ENCODE measurements around the gene CDKN1A. TPM values are rescaled to one million over a fixed set of nuclear protein-coding genes. Genes with fewer than 3 reads are reported as not detected.
"Not testable (repeated sequence)": the region's sequence is repeated elsewhere in the genome, so short reads cannot be mapped to it uniquely, and the experiment has no call there.

CDKN1A gene
- total and polyA plus RNA-seq, 10 of the 15 experiments (the other 5 are each of a cell fraction or from before 2014, with no cell fraction given), result 25.2 to 637 (median 216) TPM

GRCh38 chr6:36703982-36704381 is 25.5 kb downstream of the CDKN1A start:
- ATAC-seq, result no peak
- Histone ChIP-seq H3K9ac (ENCODE audit: control insufficient read depth, insufficient read depth, low read length) (no peak overlapping the region), H3K27me3 (replicated peaks in 1 of 2; ENCODE audit: control insufficient read depth in 2 of 2, insufficient read depth in 2 of 2, low read length in 1 of 2) (no peaks in the 10 kb centered on the region), H3K4me3 (no peak overlapping the region), H3K4me1 (ENCODE audit: control insufficient read depth, insufficient read depth, low read length) (no peaks in the 10 kb centered on the region), H3K27ac (ENCODE audit: control insufficient read depth, insufficient read depth) (no peak overlapping the region), H2AFZ (ENCODE audit: control insufficient read depth, low read depth, low read length) (no peak overlapping the region), H3K9me3 (replicated peaks; ENCODE audit: control insufficient read depth, insufficient read depth, low read length) (no peaks in the 10 kb centered on the region), H3K36me3 (ENCODE audit: control insufficient read depth in 2 of 2, insufficient read depth in 2 of 2, low read length in 1 of 2) (no peaks in the 10 kb centered on the region), H3K4me2 (ENCODE audit: control insufficient read depth, insufficient read depth) (no peak overlapping the region), H4K20me1 (ENCODE audit: control insufficient read depth, insufficient read depth) (no peaks in the 10 kb centered on the region), H3K79me2 (ENCODE audit: control insufficient read depth, insufficient read depth, low read length) (no peaks in the 10 kb centered on the region)
- no TSS peak for BruUV-seq (replicated peaks)
- TF ChIP-seq MYB (IDR thresholded peaks at IDR 0.05; ENCODE audit: borderline replicate concordance, low read depth, low read length), result no peak
- TF ChIP-seq ZSCAN29 (IDR thresholded peaks at IDR 0.05), result no peak
- POLR2A ChIA-PET, result no interaction called here
- intact Hi-C loops (cut with micrococcal nuclease; ENCODE audit: unreplicated experiment), result no loop called here
- no peak for FAIRE-seq
- RAD21 ChIA-PET (ENCODE audit: unreplicated experiment), result no interaction called here
- CTCF ChIA-PET, result interaction anchor here (0.6 to 4.0 kb wide), 4 partner anchors 54 to 281 kb away, joined by 3 to 27 read pairs (median 4); no protein-coding TSS in a partner anchor
- in situ Hi-C loops (cut with MboI), result no loop called here
- SMC1A ChIA-PET (ENCODE audit: uncharacterized antibody, unreplicated experiment), result interaction anchor here (0.7 kb wide), 1 partner anchor 54 kb away, joined by 3 read pairs; no protein-coding TSS in a partner anchor
- DNase-seq (ENCODE audit: low read depth, low spot score), result no peak
- WGBS (ENCODE audit: insufficient coverage, insufficient replicate concordance, low lambda C conversion rate, missing lambda C conversion rate), result 87% methylated on average over 18 of the region's 18 CpGs

- H3K4me3 ChIP-seq; H3K36me3 ChIP-seq (ENCODE audit: control insufficient read depth in 2 of 2, insufficient read depth in 2 of 2, low read length in 1 of 2); intact Hi-C loops (cut with micrococcal nuclease; ENCODE audit: unreplicated experiment); H3K4me2 ChIP-seq (ENCODE audit: control insufficient read depth, insufficient read depth); H2AFZ ChIP-seq (ENCODE audit: control insufficient read depth, low read depth, low read length); H4K20me1 ChIP-seq (ENCODE audit: control insufficient read depth, insufficient read depth); DNase-seq (ENCODE audit: low read depth, low spot score); H3K27ac ChIP-seq (ENCODE audit: control insufficient read depth, insufficient read depth); BruUV-seq (replicated peaks); H3K9ac ChIP-seq (ENCODE audit: control insufficient read depth, insufficient read depth, low read length); H3K79me2 ChIP-seq (ENCODE audit: control insufficient read depth, insufficient read depth, low read length); in situ Hi-C loops (cut with MboI); H3K27me3 ChIP-seq (replicated peaks in 1 of 2; ENCODE audit: control insufficient read depth in 2 of 2, insufficient read depth in 2 of 2, low read length in 1 of 2); FAIRE-seq; ATAC-seq; H3K9me3 ChIP-seq (replicated peaks; ENCODE audit: control insufficient read depth, insufficient read depth, low read length); H3K4me1 ChIP-seq (ENCODE audit: control insufficient read depth, insufficient read depth, low read length): not testable (repeated sequence)
- ChIA-PET RAD21 (ENCODE audit: unreplicated experiment) (interaction anchor here (0.6 kb wide), 1 partner anchor 78 kb away, joined by 3 read pairs; no protein-coding TSS in a partner anchor), SMC1A (ENCODE audit: uncharacterized antibody, unreplicated experiment) (interaction anchor here (0.6 to 1.4 kb wide), 4 partner anchors 61 to 104 kb away, joined by 3 to 4 read pairs (median 4); no protein-coding TSS in a partner anchor), POLR2A (interaction anchor here (0.7 kb wide), 1 partner anchor 48 kb away, joined by 3 read pairs; no protein-coding TSS in a partner anchor), CTCF (interaction anchor here (1.1 to 1.6 kb wide), 3 partner anchors 54 to 89 kb away, joined by 3 to 7 read pairs (median 5); no protein-coding TSS in a partner anchor)
- 33% methylated on average over 4 of the region's 7 CpGs for WGBS (ENCODE audit: insufficient coverage, insufficient replicate concordance, low lambda C conversion rate, missing lambda C conversion rate)
These were observed 26.6 kb downstream of the CDKN1A start for GRCh38 chr6:36704961-36705577.
